GM21390 (cell line): ENCODE measurements around the gene PELI3.

Experiments
- ATAC-seq: cut with Tn5 transposase; IDR thresholded peaks from one replicate; pipeline ENCODE4 v1.9.1; 2021; ENCODE audit not compliant: unreplicated experiment

Gene PELI3

DNA sequence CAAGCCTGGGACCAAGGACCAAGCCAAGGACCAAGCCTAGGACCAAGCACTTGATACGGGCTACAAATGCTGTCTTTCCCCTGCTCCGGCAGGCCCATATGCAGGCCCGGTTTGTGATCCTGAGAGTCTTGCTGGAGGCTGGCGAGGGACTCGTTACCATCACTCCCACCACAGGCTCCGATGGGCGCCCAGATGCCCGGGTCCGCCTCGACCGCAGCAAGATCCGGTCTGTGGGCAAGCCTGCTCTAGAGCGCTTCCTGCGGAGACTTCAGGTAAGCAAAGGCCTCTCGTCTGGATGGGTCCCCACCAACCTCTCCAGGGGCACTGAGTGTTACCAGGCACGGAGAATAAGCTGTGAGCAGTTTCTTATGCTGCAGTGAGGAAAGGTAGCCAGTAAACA is 30.5 kb downstream of the PELI3 start:
- ATAC-seq: no peak

DNA sequence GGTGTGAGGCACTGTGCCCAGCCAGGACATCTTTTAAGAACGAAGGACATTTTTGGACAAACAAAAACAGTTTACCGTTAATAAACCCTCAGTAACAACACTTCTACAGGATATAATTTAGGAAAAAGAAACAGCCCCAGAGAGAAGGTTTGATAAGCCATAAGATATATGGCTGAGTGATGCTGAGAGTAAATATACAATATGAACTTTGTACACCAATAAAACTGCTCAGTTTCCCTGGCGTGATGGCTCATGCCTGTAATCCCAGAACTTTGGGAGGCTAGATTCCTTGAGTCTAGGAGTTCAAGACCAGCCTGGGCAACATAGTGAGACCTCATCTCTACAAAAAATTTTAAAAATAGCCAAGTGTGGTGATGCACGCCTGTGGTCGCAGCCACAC is 31.8 kb downstream of the PELI3 start:
- no peak for ATAC-seq

DNA sequence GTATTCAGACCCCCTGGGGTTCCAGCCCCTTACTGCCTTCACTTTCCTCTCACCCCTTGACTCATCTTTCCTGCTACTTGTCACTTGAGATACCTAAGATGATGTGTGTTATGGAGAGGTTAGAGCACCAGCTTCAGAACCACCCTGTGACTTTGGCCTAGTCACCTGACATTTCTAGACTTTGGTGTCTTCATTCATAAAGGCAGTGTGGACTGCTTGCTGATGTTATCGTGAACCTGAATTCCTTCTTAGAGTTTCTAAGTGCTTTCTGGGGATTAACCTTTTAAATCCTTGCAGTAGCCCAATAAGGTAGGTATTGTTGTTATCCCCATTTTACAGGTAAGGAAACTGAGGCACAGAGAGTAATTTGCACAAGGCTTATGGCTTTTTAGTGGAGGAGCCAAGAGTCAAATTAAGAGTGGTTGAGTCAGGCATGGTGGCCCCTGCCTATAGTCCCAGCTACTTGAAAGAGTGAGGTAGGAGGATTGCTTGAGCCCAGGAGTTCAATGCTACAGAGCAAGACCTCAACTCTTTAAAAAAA is 38.6 kb downstream of the PELI3 start:
- no peak for ATAC-seq

GRCh38 chr11:66509131-66509561 is 42.4 kb downstream of the PELI3 start:
- no peak for ATAC-seq

GRCh38 chr11:66510271-66510989 is 43.7 kb downstream of the PELI3 start, which contains the start of gene BBS1:
Gene BBS1, plus strand, starts transcription at chr11:66510635. Its CDS starts 25 bp downstream, at chr11:66510660.
- ATAC-seq: peak; percentile 86

DNA sequence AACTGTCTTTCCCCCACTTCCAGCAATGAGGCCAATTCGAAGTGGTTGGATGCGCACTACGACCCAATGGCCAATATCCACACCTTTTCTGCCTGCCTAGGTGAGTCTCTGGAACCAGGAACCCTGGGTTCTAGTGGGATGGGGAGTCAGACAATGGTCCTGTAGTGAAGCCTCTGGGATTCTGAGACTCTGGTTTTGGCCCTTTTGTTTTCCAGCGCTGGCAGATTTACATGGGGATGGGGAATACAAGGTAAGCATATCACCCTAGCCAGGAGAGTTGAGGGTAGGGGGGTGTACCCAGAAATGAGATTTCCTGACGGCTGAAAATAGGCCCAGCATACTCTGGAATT is 44.3 kb downstream of the PELI3 start:
- ATAC-seq: no peak

GRCh38 chr11:66523611-66524010 is 56.9 kb downstream of the PELI3 start:
- ATAC-seq: no peak

DNA sequence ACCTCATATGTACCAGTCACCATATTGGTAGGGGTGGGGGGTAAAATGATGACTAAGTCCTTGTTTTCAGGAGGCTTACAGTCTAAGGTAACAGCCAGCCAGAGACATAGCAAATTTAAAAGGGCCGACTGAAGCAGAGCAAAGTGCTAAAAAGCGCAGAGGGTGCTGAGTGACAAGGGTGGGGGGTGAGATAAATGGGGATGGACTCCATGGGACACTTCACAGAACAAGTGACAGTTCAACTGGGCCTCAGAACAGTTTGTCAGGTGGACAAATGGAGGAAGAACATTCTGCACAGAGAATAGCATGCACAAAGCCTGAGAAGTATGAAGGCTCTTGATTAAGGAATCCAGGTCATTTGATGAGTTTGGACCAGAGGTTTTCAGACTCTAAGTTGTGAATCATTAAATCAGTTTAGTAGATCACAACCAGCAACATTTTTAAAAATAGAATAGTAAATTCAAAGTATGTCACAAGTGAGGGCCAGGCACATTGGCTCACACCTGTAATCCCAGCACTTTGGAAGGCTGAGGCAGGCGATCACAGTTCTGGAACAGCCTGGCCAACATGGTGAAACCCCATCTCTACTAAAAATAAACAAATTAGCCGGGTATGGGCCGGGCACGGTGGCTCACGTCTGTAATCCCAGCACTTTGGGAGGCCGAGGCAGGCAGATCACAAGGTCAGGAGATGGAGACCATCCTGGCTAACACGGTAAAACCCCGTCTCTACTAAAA is 57.8 kb downstream of the PELI3 start:
- no peak for ATAC-seq
